Body of pancreas (tissue), 4 donors: Measurements from ENCODE around the gene ZAR1. TPM values are rescaled to one million over a fixed set of nuclear protein-coding genes. Genes with fewer than 3 reads are reported as not detected.

Experiments used
- ATAC-seq: fragments of 150-250 bp; one replicate; pipeline ENCODE4 v1.9.1; 2016
- DNase-seq, 4 donors: peaks; one replicate each; pipeline ENCODE4 v3.0.0-alpha.2; 2019
- H3K27ac ChIP-seq, 4 donors: fragments of 200-600 bp; sonication (generic); 1 replicate in 3 of 4; 2 replicates in 1 of 4; pipeline versions ENCODE4 v1.5.1 to v1.6.1; 2016 to 2019; ENCODE audit warnings: mild to moderate bottlenecking in 1 of 4, mixed read lengths in 1 of 4, moderate library complexity in 1 of 4
- H3K27me3 ChIP-seq, 2 donors: fragments of 200-600 bp; sonication (generic); one replicate each; pipeline ENCODE4 v1.6.0; 2016; ENCODE audit warnings: mild to moderate bottlenecking in 1 of 2
- H3K36me3 ChIP-seq, 2 donors: fragments of 200-600 bp; sonication (generic); replicated peaks in 1 of 2; 2 replicates each; pipeline ENCODE4 v1.5.1; 2016; ENCODE audit warnings: low read depth in 2 of 2; ENCODE audit not compliant: insufficient read depth in 1 of 2
- H3K4me1 ChIP-seq: fragments of 200-600 bp; sonication (generic); one replicate; pipeline ENCODE4 v1.6.0; 2016
- H3K4me3 ChIP-seq, 2 donors: fragments of 200-600 bp; sonication (generic); 1 replicate in 1 of 2; 2 replicates in 1 of 2; pipeline ENCODE4 v1.5.1; 2016 to 2019
- H3K9me3 ChIP-seq, 3 donors: fragments of 200-600 bp; sonication (generic); 1 replicate in 2 of 3; 2 replicates in 1 of 3; pipeline ENCODE4 v1.5.1; 2016
- CTCF ChIP-seq, 7 experiments: fragments of 450-650 bp in 4 of 7; fragments of 200-600 bp in 3 of 7; sonication (generic) in 3 of 7; IDR thresholded peaks; one replicate each; pipeline ENCODE4 v1.5.1; 2016 to 2019; ENCODE audit warnings: antibody characterized with exemption in 7 of 7
- POLR2A ChIP-seq, 3 donors: fragments of 450-650 bp; IDR thresholded peaks; one replicate each; pipeline ENCODE4 v1.6.1; 2016; ENCODE audit warnings: antibody characterized with exemption in 3 of 3, mild to moderate bottlenecking in 2 of 3
- WGBS, 2 donors: methylation state at CpG; one replicate each; pipeline ENCODE4 v1.1.5; 2017; 5-methylcytosine and 5-hydroxymethylcytosine counted together
- intact Hi-C: fragments of 100-400 bp; cut with DNase I; formaldehyde crosslinking; loops from one replicate; pipeline ENCODE4 v1.15.1; 2023
- total RNA-seq, 2 donors: library from RNA; depleted of rRNA; stranded (reverse); fragments of >200 nt; gene quantifications; one replicate each; pipeline ENCODE4 v1.1.0, GENCODE V29; 2016

The ZAR1 gene
- total RNA-seq, 2 donors from 2014 or later = not detected

DNA sequence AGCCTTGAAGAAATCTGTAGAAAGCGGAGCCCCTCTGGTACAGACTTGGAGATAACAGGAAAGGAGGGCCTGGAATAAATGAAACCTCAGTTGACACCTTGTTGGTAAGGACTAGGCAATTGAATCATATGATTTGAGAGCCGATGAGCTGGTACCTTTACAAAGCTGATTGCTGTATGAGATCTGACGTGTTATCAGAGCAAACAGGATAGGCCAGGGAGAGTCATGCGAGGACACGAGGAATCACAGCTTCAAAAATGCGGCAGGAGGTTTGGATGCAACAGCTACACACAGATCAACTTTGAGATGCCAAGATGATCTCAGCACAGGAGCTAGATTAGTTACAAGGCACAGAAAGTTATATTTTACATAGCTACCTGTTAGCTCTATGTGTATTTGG lies 14.3 kb upstream of the ZAR1 start:
- WGBS, 2 donors = 76% methylated on average over 6 of the region's 6 CpGs
- no peak for ATAC-seq
- TF ChIP-seq POLR2A (IDR thresholded peaks at IDR 0.05) (no peak), CTCF (IDR thresholded peaks at IDR 0.05) (no peak)
- no peaks in the 10 kb centered on the region for H3K9me3 ChIP-seq
- H3K27ac ChIP-seq = no peak overlapping the region
- intact Hi-C loops = no loop called here
- no peak for DNase-seq
- no peak overlapping the region for H3K4me3 ChIP-seq
- no peaks in the 10 kb centered on the region for H3K27me3 ChIP-seq
- H3K36me3 ChIP-seq = no peaks in the 10 kb centered on the region
- H3K4me1 ChIP-seq = no peaks in the 10 kb centered on the region

DNA sequence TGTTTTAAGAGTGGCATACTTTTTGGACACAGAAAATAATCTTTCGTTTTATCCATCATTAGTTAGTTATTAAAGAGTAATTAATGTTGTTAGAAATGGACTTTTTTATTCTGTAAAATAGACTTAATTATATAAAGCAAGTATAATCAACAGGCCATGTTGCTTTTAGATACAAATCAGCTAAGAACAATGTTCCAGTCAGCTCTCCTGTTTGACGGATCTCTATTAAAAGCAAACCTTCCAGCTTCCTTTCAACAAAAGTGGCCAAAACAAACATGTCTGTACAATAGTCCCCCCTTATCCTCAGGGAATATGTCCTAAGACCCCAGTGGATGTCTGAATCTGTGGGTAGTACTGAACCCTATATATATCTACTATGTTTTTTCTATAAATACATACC lies 11.8 kb upstream of the ZAR1 start:
- ATAC-seq (no peak), DNase-seq (no peak)
- H3K36me3 ChIP-seq = no peaks in the 10 kb centered on the region
- H3K4me1 ChIP-seq = peaks cover under 1% of the 10 kb centered on the region
- 45 to 55% methylated on average over 2 of the region's 2 CpGs for WGBS, 2 donors
- H3K27me3 ChIP-seq = peaks cover 0 to under 1% of the 10 kb centered on the region in 2 donors
- H3K9me3 ChIP-seq = no peaks in the 10 kb centered on the region
- TF ChIP-seq CTCF (IDR thresholded peaks at IDR 0.05) = no peak
- TF ChIP-seq POLR2A (IDR thresholded peaks at IDR 0.05) = no peak
- intact Hi-C loops = no loop called here
- no peak overlapping the region for H3K4me3 ChIP-seq
- no peak overlapping the region for H3K27ac ChIP-seq

GRCh38 chr4:48481581-48481980 lies 8.5 kb upstream of the ZAR1 start:
- Histone ChIP-seq H3K9me3 (no peaks in the 10 kb centered on the region), H3K27me3 (peaks cover 0 to 10% of the 10 kb centered on the region in 2 donors), H3K4me1 (peaks cover 7% of the 10 kb centered on the region), H3K36me3 (no peaks in the 10 kb centered on the region), H3K27ac (no peak overlapping the region), H3K4me3 (no peak overlapping the region)
- intact Hi-C loops = no loop called here
- 79 to 81% methylated on average over 1 of the region's 1 CpG for WGBS, 2 donors
- no peak for ATAC-seq
- no peak for DNase-seq
- TF ChIP-seq POLR2A (IDR thresholded peaks at IDR 0.05) (no peak), CTCF (IDR thresholded peaks at IDR 0.05) (no peak)

GRCh38 chr4:48483006-48483776 lies 6.9 kb upstream of the ZAR1 start, which contains the start of gene SLC10A4:
Gene SLC10A4, plus strand, starts transcription at chr4:48483343. Its CDS starts 219 bp downstream, at chr4:48483562.
- DNase-seq (no peak), ATAC-seq (peak; percentile 35)
- no peak within 1 kb of the TSS for H3K27ac ChIP-seq
- no peaks in the 10 kb centered on the region for H3K36me3 ChIP-seq
- peaks cover 0 to 10% of the 10 kb centered on the region in 2 donors for H3K27me3 ChIP-seq
- intact Hi-C loops = no loop called here
- TF ChIP-seq POLR2A (IDR thresholded peaks at IDR 0.05) (no peak), CTCF (IDR thresholded peaks at IDR 0.05) (no peak)
- peaks cover 7% of the 10 kb centered on the region for H3K4me1 ChIP-seq
- H3K4me3 ChIP-seq = no peak within 1 kb of the TSS
- H3K9me3 ChIP-seq = no peaks in the 10 kb centered on the region
- whole genome bisulfite sequencing, 2 donors = 3 to 15% methylated on average over 6 to 85 of the region's 85 CpGs
